Esophagus squamous epithelium (tissue), 5 donors: Measurements from ENCODE around the gene ALDH9A1. TPM values are rescaled to one million over a fixed set of nuclear protein-coding genes. Genes with fewer than 3 reads are reported as not detected.
"Not testable (repeated sequence)": the region's sequence is repeated elsewhere in the genome, so short reads cannot be mapped to it uniquely, and the experiment has no call there.

Experiments used
- DNase-seq: peaks from one replicate; lab custom pipeline; 2025; lab: John Stamatoyannopoulos, UW
- H3K27ac ChIP-seq, 4 donors: fragments of 200-600 bp; sonication (generic); one replicate each; pipeline ENCODE4 v1.5.1; 2016 to 2019; ENCODE audit warnings: mild to moderate bottlenecking in 1 of 4
- H3K27me3 ChIP-seq, 4 donors: fragments of 200-600 bp; sonication (generic); 1 replicate in 3 of 4; 2 replicates in 1 of 4; pipeline versions ENCODE4 v1.5.1 to v1.6.0; 2017 to 2021; ENCODE audit warnings: antibody characterized with exemption in 1 of 4
- H3K36me3 ChIP-seq, 3 donors: fragments of 200-600 bp; sonication (generic); one replicate each; pipeline ENCODE4 v1.5.1; 2016 to 2019
- H3K4me1 ChIP-seq, 3 donors: fragments of 200-600 bp; sonication (generic); one replicate each; pipeline ENCODE4 v1.5.1; 2017 to 2019
- H3K4me3 ChIP-seq, 4 donors: fragments of 200-600 bp; sonication (generic); 1 replicate in 3 of 4; 2 replicates in 1 of 4; pipeline ENCODE4 v1.5.1; 2016 to 2019; ENCODE audit warnings: mild to moderate bottlenecking in 2 of 4, moderate library complexity in 1 of 4
- H3K9me3 ChIP-seq, 3 donors: fragments of 200-600 bp; sonication (generic); one replicate each; pipeline ENCODE4 v1.5.1; 2016 to 2019
- CTCF ChIP-seq, 6 experiments: fragments of 450-650 bp in 4 of 6; fragments of 200-600 bp in 2 of 6; sonication (generic) in 2 of 6; IDR thresholded peaks; one replicate each; pipeline ENCODE4 v1.5.1; 2016 to 2019; ENCODE audit warnings: antibody characterized with exemption in 6 of 6, mild to moderate bottlenecking in 4 of 6, moderate library complexity in 4 of 6
- POLR2A ChIP-seq, 4 donors: fragments of 450-650 bp; IDR thresholded peaks; one replicate each; pipeline ENCODE4 v1.6.1; 2017; ENCODE audit warnings: antibody characterized with exemption in 4 of 4, mild to moderate bottlenecking in 4 of 4, moderate library complexity in 3 of 4
- WGBS, 2 donors: methylation state at CpG; one replicate each; pipeline ENCODE4 v1.1.5; 2018; 5-methylcytosine and 5-hydroxymethylcytosine counted together
- intact Hi-C: fragments of 100-400 bp; cut with DNase I; formaldehyde crosslinking; loops from one replicate; pipeline ENCODE4 v1.15.0; 2022
- total RNA-seq, 4 donors: library from RNA; depleted of rRNA; stranded (reverse); fragments of >200 nt; gene quantifications; one replicate each; pipeline ENCODE4 v1.1.0, GENCODE V29; 2016
- donor health status: DM: yes; HTN: yes; CAD: no.

The ALDH9A1 gene
- total RNA-seq, 4 donors from 2014 or later, result 120 to 198 (median 158) TPM

DNA sequence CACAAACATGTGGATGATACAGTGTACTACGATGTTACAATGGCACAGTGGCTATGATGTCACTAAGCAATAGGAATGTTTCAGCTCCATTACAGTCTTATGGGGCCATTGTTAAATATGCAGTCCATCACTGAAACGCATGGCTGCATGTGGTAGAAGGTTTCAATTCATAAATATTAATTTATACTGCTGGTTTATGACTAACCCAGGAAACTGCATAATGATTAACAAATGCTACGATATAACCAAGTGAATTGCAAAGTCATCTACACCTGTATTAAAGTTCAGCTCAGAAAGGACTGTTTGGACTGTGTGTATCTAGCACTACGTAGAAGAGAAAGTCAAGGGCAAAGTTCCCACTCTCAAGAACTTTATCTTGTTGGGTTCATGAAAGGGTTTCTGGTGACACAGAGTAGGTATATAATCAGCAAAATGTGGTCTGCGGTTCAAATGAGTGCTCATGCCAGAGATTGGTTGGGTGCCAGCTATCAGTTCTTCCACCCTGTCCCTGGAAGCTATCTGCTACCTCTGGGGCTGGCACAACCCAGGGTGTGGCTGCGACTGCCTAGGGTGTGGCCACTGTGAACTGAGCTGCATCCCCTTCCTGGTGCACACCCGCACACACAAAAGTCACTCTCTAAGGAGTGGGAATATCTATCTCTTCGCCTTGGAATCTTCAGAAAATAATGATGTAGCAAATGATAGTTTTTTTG, 52.6 kb downstream of the ALDH9A1 start:
- Histone ChIP-seq H3K4me1 (peaks cover 0 to 64% (median 13%) of the 10 kb centered on the region in 3 donors), H3K9me3 (no peaks in the 10 kb centered on the region), H3K36me3 (peaks cover 0 to 22% (median under 1%) of the 10 kb centered on the region in 3 donors), H3K27me3 (no peaks in the 10 kb centered on the region), H3K4me3 (no peak overlapping the region), H3K27ac (peak overlapping the region in 1 of 4 donors; percentile 5)
- 49 to 61% methylated on average over 8 of the region's 8 CpGs for WGBS, 2 donors
- no peak for TF ChIP-seq CTCF (IDR thresholded peaks at IDR 0.05)
- TF ChIP-seq POLR2A (IDR thresholded peaks at IDR 0.05), result no peak
- intact Hi-C loops, result no loop called here
- no peak for DNase-seq

- Histone ChIP-seq H3K4me1 (peaks cover 0 to 77% (median 13%) of the 10 kb centered on the region in 3 donors), H3K27me3 (no peaks in the 10 kb centered on the region), H3K36me3 (peaks cover 0 to 22% (median 0%) of the 10 kb centered on the region in 3 donors), H3K27ac (no peak overlapping the region), H3K4me3 (no peak overlapping the region), H3K9me3 (no peaks in the 10 kb centered on the region)
- WGBS, 2 donors, result 62 to 67% methylated on average over 2 of the region's 2 CpGs
- intact Hi-C loops, result no loop called here
- no peak for DNase-seq
- TF ChIP-seq POLR2A (IDR thresholded peaks at IDR 0.05) (no peak), CTCF (IDR thresholded peaks at IDR 0.05) (no peak)
Measured at GRCh38 chr1:165644064-165644735, 54.2 kb downstream of the ALDH9A1 start.

DNA sequence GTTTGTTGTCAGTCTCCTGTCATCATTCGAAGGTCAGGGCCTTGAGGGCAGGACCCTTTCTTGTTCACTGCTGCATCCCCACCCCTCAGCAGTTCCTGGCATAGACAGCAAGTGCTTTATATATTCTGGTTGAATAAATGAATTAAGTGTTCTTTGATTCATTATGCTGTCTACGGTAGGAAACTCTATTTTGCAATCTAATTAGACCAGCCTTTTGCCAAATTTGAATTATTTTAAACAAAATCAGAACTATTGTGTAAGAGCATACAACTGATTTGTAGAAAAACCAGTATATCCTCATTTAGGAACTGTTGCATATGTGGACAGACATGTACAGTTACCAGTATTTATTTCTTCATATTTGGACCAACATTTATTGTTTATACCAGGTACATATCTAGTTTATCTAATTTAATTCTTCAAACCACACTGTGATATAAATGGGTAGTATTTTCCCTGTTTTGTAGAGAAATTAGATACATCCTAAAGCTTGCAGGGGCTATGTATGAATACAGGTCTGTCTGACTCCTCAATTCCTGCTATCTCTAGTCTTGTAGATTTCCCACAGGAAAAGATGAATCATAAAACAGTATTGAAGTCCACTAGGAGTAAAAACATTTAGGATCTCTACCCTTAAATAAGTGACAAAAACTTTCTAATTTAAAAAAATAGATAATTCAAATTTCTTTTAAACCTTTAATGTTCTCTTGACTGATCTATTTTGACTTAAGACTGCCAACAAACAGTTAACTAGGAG, 57.0 kb downstream of the ALDH9A1 start:
- no peak overlapping the region for H3K27ac ChIP-seq
- no peak for TF ChIP-seq CTCF (IDR thresholded peaks at IDR 0.05)
- no peak for TF ChIP-seq POLR2A (IDR thresholded peaks at IDR 0.05)
- no peaks in the 10 kb centered on the region for H3K27me3 ChIP-seq
- H3K4me1 ChIP-seq, result peaks cover 0 to 73% (median 18%) of the 10 kb centered on the region in 3 donors
- peaks cover 0 to 30% (median 0%) of the 10 kb centered on the region in 3 donors for H3K36me3 ChIP-seq
- intact Hi-C loops, result no loop called here
- WGBS, 2 donors, result 28 to 53% methylated on average over 2 of the region's 2 CpGs
- H3K9me3 ChIP-seq, result no peaks in the 10 kb centered on the region
- DNase-seq, result no peak
- H3K4me3 ChIP-seq, result no peak overlapping the region

DNA sequence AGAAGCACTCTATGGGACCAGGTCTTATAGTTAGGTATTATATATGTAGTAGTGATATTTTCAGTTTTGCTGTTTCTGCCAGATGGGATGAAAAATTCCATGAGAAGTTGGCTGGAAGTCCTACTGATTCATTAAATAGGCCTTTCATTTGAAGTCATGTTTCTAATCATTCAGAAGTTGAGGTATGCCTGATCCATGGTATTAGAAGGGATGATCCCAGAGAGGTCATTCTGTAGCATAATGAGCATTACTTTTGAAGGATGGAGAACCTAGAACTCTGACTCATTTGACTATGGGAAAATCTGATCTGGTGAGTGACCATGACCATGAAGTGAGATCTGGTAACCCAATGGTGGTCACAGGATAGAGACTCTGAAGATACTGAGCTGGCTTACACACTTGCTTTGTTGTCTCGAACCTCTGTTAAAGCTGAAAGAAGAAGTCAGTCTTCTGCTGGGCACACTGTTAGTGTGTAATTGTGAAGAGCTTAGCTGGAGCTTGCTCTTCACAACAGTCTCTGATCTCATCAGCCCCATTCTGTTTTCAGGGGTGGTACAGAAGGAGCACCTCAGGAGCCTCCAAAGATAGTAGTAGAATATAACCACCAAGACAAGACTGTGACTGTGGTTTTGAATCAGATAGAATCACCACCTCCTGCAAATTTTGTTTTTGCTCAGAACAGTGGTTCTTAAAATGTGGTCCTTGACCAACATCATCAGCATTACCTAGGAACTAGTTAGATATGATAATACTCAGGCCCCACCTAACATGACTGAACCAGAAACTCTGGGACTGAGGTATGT, 58.3 kb downstream of the ALDH9A1 start:
- H3K27me3 ChIP-seq, result no peaks in the 10 kb centered on the region
- H3K9me3 ChIP-seq, result no peaks in the 10 kb centered on the region
- peaks cover 0 to 72% (median 13%) of the 10 kb centered on the region in 3 donors for H3K4me1 ChIP-seq
- peaks cover 0 to 32% (median 0%) of the 10 kb centered on the region in 3 donors for H3K36me3 ChIP-seq
- 100% methylated on average over 1 of the region's 1 CpG for WGBS, 2 donors
- intact Hi-C loops, result no loop called here
- TF ChIP-seq CTCF (IDR thresholded peaks at IDR 0.05) (no peak), POLR2A (IDR thresholded peaks at IDR 0.05) (no peak)
- no peak for DNase-seq
- H3K4me3 ChIP-seq, result no peak overlapping the region
- H3K27ac ChIP-seq, result no peak overlapping the region

- H3K27ac ChIP-seq, result peak overlapping the region in 2 of 4 donors; percentile 25 to 43
- intact Hi-C loops, H3K9me3 ChIP-seq, H3K4me3 ChIP-seq, H3K27me3 ChIP-seq, DNase-seq: not testable (repeated sequence)
- WGBS, 2 donors, result 87 to 91% methylated on average over 7 of the region's 7 CpGs
- H3K4me1 ChIP-seq, result peaks cover 7 to 78% (median 26%) of the 10 kb centered on the region in 3 donors
- peaks cover 0 to 32% (median 0%) of the 10 kb centered on the region in 3 donors for H3K36me3 ChIP-seq
Measured at GRCh38 chr1:165638211-165638610, 60.2 kb downstream of the ALDH9A1 start.
